Measurements from ENCODE around the gene TSPEAR.
"Not testable (repeated sequence)": the region's sequence is repeated elsewhere in the genome, so short reads cannot be mapped to it uniquely, and the experiment has no call there.

The TSPEAR gene

GRCh38 chr21:44583089-44583799, 128.1 kb downstream of the TSPEAR start:
- no peak for TF ChIP-seq REST (IDR thresholded peaks at IDR 0.05; ENCODE audit: insufficient read depth in 1 of 2, low read depth in 2 of 2, low read length in 2 of 2)
- TF ChIP-seq FOXP2 (optimal IDR thresholded peaks at IDR 0.05; ENCODE audit: borderline replicate concordance, extremely low read depth, extremely low read length, insufficient read depth): no peak
- no peak for TF ChIP-seq SIN3A (IDR thresholded peaks at IDR 0.05; ENCODE audit: borderline replicate concordance, insufficient read depth, low read length)
- TF ChIP-seq TAF1 (IDR thresholded peaks at IDR 0.05; ENCODE audit: borderline replicate concordance, insufficient read depth, low read length): no peak
- no peak for TF ChIP-seq POLR2AphosphoS5 (IDR thresholded peaks at IDR 0.05; ENCODE audit: low read depth, low read length)

GRCh38 chr21:44582055-44582454, 129.3 kb downstream of the TSPEAR start:
- no peak for TF ChIP-seq SIN3A (IDR thresholded peaks at IDR 0.05; ENCODE audit: borderline replicate concordance, insufficient read depth, low read length)

GRCh38 chr21:44581158-44581557, 130.2 kb downstream of the TSPEAR start:
- TF ChIP-seq SIN3A (IDR thresholded peaks at IDR 0.05; ENCODE audit: borderline replicate concordance, insufficient read depth, low read length): no peak
- no peak for TF ChIP-seq TAF1 (IDR thresholded peaks at IDR 0.05; ENCODE audit: borderline replicate concordance, insufficient read depth, low read length)
- TF ChIP-seq FOXP2 (optimal IDR thresholded peaks at IDR 0.05; ENCODE audit: borderline replicate concordance, extremely low read depth, extremely low read length, insufficient read depth): no peak
- TF ChIP-seq REST (IDR thresholded peaks at IDR 0.05; ENCODE audit: insufficient read depth in 1 of 2, low read depth in 2 of 2, low read length in 2 of 2): no peak

- not testable (repeated sequence) for TF ChIP-seq SIN3A (IDR thresholded peaks at IDR 0.05; ENCODE audit: borderline replicate concordance, insufficient read depth, low read length); POLR2AphosphoS5 (IDR thresholded peaks at IDR 0.05; ENCODE audit: low read depth, low read length); TAF1 (IDR thresholded peaks at IDR 0.05; ENCODE audit: borderline replicate concordance, insufficient read depth, low read length)
These were observed 131.0 kb downstream of the TSPEAR start, which contains the start of gene KRTAP10-5 for GRCh38 chr21:44580231-44580821. TSS of gene KRTAP10-5 (minus strand) at chr21:44580604. CDS start at chr21:44580578, 26 bp downstream.

- TF ChIP-seq FOXP2 (optimal IDR thresholded peaks at IDR 0.05; ENCODE audit: borderline replicate concordance, extremely low read depth, extremely low read length, insufficient read depth) (no peak), REST (IDR thresholded peaks at IDR 0.05; ENCODE audit: insufficient read depth in 1 of 2, low read depth in 2 of 2, low read length in 2 of 2) (no peak), SIN3A (IDR thresholded peaks at IDR 0.05; ENCODE audit: borderline replicate concordance, insufficient read depth, low read length) (no peak), TAF1 (IDR thresholded peaks at IDR 0.05; ENCODE audit: borderline replicate concordance, insufficient read depth, low read length) (no peak), POLR2AphosphoS5 (IDR thresholded peaks at IDR 0.05; ENCODE audit: low read depth, low read length) (no peak)
These were observed 131.6 kb downstream of the TSPEAR start for GRCh38 chr21:44579833-44580144.

- no peak for TF ChIP-seq FOXP2 (optimal IDR thresholded peaks at IDR 0.05; ENCODE audit: borderline replicate concordance, extremely low read depth, extremely low read length, insufficient read depth)
- no peak for TF ChIP-seq POLR2AphosphoS5 (IDR thresholded peaks at IDR 0.05; ENCODE audit: low read depth, low read length)
- no peak for TF ChIP-seq REST (IDR thresholded peaks at IDR 0.05; ENCODE audit: insufficient read depth in 1 of 2, low read depth in 2 of 2, low read length in 2 of 2)
- no peak for TF ChIP-seq TAF1 (IDR thresholded peaks at IDR 0.05; ENCODE audit: borderline replicate concordance, insufficient read depth, low read length)
- no peak for TF ChIP-seq SIN3A (IDR thresholded peaks at IDR 0.05; ENCODE audit: borderline replicate concordance, insufficient read depth, low read length)
These were observed 132.1 kb downstream of the TSPEAR start for GRCh38 chr21:44579056-44579832.

Data from PFSK-1 (cell line).